ENCODE data around the gene EPS8L3.
"Not testable (repeated sequence)": the region's sequence is repeated elsewhere in the genome, so short reads cannot be mapped to it uniquely, and the experiment has no call there.

EPS8L3 gene

GRCh38 chr1:109713636-109714035, 50.1 kb downstream of the EPS8L3 start:
- no peaks in the 10 kb centered on the region for H3K4me1 ChIP-seq (ENCODE audit: control insufficient read depth in 2 of 2, insufficient read depth in 2 of 2, low read length in 2 of 2)
- H3K27ac ChIP-seq (ENCODE audit: low read depth in 2 of 2, low read length in 2 of 2), result no peak overlapping the region
- H3K9ac ChIP-seq (ENCODE audit: low read depth in 1 of 2, low read length in 2 of 2), result no peak overlapping the region
- H3K9me3 ChIP-seq (ENCODE audit: control insufficient read depth in 2 of 2, low read length in 2 of 2), result no peaks in the 10 kb centered on the region
- no peak overlapping the region for H3K4me3 ChIP-seq (ENCODE audit: low read length in 2 of 2)
- no peaks in the 10 kb centered on the region for H3K27me3 ChIP-seq (ENCODE audit: control insufficient read depth in 2 of 2, insufficient read depth in 2 of 2, low read length in 2 of 2)
- no peaks in the 10 kb centered on the region for H3K36me3 ChIP-seq (ENCODE audit: control insufficient read depth in 2 of 2, insufficient read depth in 2 of 2, low read length in 2 of 2)

GRCh38 chr1:109712321-109712864, 51.3 kb downstream of the EPS8L3 start:
- Histone ChIP-seq H3K9ac (ENCODE audit: low read depth in 1 of 2, low read length in 2 of 2) (no peak overlapping the region), H3K27ac (ENCODE audit: low read depth in 2 of 2, low read length in 2 of 2) (no peak overlapping the region), H3K4me1 (ENCODE audit: control insufficient read depth in 2 of 2, insufficient read depth in 2 of 2, low read length in 2 of 2) (no peaks in the 10 kb centered on the region), H3K4me3 (ENCODE audit: low read length in 2 of 2) (peak overlapping the region in 1 of 2 donors; percentile 20), H3K36me3 (ENCODE audit: control insufficient read depth in 2 of 2, insufficient read depth in 2 of 2, low read length in 2 of 2) (no peaks in the 10 kb centered on the region), H3K9me3 (ENCODE audit: control insufficient read depth in 2 of 2, low read length in 2 of 2) (no peaks in the 10 kb centered on the region), H3K27me3 (ENCODE audit: control insufficient read depth in 2 of 2, insufficient read depth in 2 of 2, low read length in 2 of 2) (no peaks in the 10 kb centered on the region)

DNA sequence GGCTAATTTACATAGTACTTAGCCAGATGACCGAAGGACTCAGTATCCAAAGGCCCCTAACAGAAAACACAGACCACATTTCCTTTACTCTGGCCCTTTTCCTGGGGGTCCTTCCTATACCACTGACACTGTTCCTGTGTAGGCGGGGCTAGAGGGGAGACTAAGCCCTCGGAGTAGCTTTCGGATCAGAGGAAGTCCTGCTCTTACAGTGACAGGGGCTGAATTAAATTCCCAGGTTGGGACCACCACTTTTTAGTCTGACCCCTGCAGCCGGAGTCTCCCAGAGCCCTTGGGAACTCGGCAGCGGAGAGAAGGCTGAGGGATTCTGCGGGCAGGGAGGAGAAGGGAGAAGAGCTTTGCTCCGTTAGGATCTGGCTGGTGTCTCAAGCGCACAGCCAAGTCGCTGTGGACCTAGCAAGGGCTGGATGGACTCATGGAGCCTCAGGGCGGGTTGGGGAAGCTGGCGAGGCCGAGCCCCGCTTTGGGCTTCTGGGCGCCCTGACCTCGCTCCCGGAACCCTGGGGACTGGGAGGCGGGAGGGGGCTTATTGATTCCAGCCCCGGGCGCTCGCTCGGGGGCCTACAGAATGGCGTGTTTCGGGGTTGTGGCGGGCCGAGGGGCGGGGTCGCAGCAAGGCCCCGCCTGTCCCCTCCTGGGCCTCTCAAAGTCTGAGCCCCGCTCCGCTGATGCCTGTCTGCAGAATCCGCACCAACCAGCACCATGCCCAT, 52.0 kb downstream of the EPS8L3 start, which contains the start of gene GSTM5:
GSTM5 (plus strand) TSS at position 659 of the 728 bp plus-strand sequence; CDS start at position 721, 62 bp downstream.
- H3K36me3 ChIP-seq (ENCODE audit: control insufficient read depth in 2 of 2, insufficient read depth in 2 of 2, low read length in 2 of 2); H3K27me3 ChIP-seq (ENCODE audit: control insufficient read depth in 2 of 2, insufficient read depth in 2 of 2, low read length in 2 of 2); H3K27ac ChIP-seq (ENCODE audit: low read depth in 2 of 2, low read length in 2 of 2); H3K9me3 ChIP-seq (ENCODE audit: control insufficient read depth in 2 of 2, low read length in 2 of 2); H3K4me1 ChIP-seq (ENCODE audit: control insufficient read depth in 2 of 2, insufficient read depth in 2 of 2, low read length in 2 of 2): not testable (repeated sequence)
- Histone ChIP-seq H3K4me3 (ENCODE audit: low read length in 2 of 2) (peak within 1 kb of the TSS in 1 of 2 donors; percentile 20), H3K9ac (ENCODE audit: low read depth in 1 of 2, low read length in 2 of 2) (peak within 1 kb of the TSS in 1 of 2 donors; percentile 51)

- H3K9ac ChIP-seq (ENCODE audit: low read depth in 1 of 2, low read length in 2 of 2); H3K9me3 ChIP-seq (ENCODE audit: control insufficient read depth in 2 of 2, low read length in 2 of 2); H3K27me3 ChIP-seq (ENCODE audit: control insufficient read depth in 2 of 2, insufficient read depth in 2 of 2, low read length in 2 of 2); H3K27ac ChIP-seq (ENCODE audit: low read depth in 2 of 2, low read length in 2 of 2); H3K36me3 ChIP-seq (ENCODE audit: control insufficient read depth in 2 of 2, insufficient read depth in 2 of 2, low read length in 2 of 2); H3K4me1 ChIP-seq (ENCODE audit: control insufficient read depth in 2 of 2, insufficient read depth in 2 of 2, low read length in 2 of 2); H3K4me3 ChIP-seq (ENCODE audit: low read length in 2 of 2): not testable (repeated sequence)
Measured at GRCh38 chr1:109709822-109710221, 53.9 kb downstream of the EPS8L3 start.

DNA sequence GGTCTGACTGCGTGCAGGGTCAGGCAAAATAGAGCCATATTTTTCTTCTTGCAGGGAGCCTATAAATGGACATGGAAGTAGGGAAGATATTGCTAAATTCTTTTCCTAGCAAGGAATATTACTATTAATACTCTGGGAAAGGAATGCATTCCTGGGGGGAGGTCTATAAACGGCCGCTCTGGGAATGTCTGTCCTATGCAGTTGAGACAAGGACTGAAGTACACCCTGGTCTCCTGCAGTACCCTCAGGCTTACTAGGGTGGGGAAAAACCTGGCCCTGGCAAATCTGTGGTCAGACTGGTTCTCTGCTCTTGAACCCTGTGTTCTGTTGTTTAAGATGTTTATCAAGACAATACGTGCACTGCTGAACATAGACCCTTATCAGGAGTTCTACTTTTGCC, 54.8 kb downstream of the EPS8L3 start:
- not testable (repeated sequence) for H3K9ac ChIP-seq (ENCODE audit: low read depth in 1 of 2, low read length in 2 of 2); H3K27ac ChIP-seq (ENCODE audit: low read depth in 2 of 2, low read length in 2 of 2); H3K9me3 ChIP-seq (ENCODE audit: control insufficient read depth in 2 of 2, low read length in 2 of 2); H3K36me3 ChIP-seq (ENCODE audit: control insufficient read depth in 2 of 2, insufficient read depth in 2 of 2, low read length in 2 of 2); H3K4me3 ChIP-seq (ENCODE audit: low read length in 2 of 2); H3K27me3 ChIP-seq (ENCODE audit: control insufficient read depth in 2 of 2, insufficient read depth in 2 of 2, low read length in 2 of 2); H3K4me1 ChIP-seq (ENCODE audit: control insufficient read depth in 2 of 2, insufficient read depth in 2 of 2, low read length in 2 of 2)

- Histone ChIP-seq H3K36me3 (ENCODE audit: control insufficient read depth in 2 of 2, insufficient read depth in 2 of 2, low read length in 2 of 2) (no peaks in the 10 kb centered on the region), H3K4me3 (ENCODE audit: low read length in 2 of 2) (no peak overlapping the region), H3K9ac (ENCODE audit: low read depth in 1 of 2, low read length in 2 of 2) (no peak overlapping the region), H3K27ac (ENCODE audit: low read depth in 2 of 2, low read length in 2 of 2) (no peak overlapping the region), H3K9me3 (ENCODE audit: control insufficient read depth in 2 of 2, low read length in 2 of 2) (no peaks in the 10 kb centered on the region), H3K27me3 (ENCODE audit: control insufficient read depth in 2 of 2, insufficient read depth in 2 of 2, low read length in 2 of 2) (no peaks in the 10 kb centered on the region), H3K4me1 (ENCODE audit: control insufficient read depth in 2 of 2, insufficient read depth in 2 of 2, low read length in 2 of 2) (no peaks in the 10 kb centered on the region)
Measured at GRCh38 chr1:109705411-109705810, 58.3 kb downstream of the EPS8L3 start.

- Histone ChIP-seq H3K27ac (ENCODE audit: low read depth in 2 of 2, low read length in 2 of 2) (no peak overlapping the region), H3K27me3 (ENCODE audit: control insufficient read depth in 2 of 2, insufficient read depth in 2 of 2, low read length in 2 of 2) (no peaks in the 10 kb centered on the region), H3K36me3 (ENCODE audit: control insufficient read depth in 2 of 2, insufficient read depth in 2 of 2, low read length in 2 of 2) (no peaks in the 10 kb centered on the region), H3K4me1 (ENCODE audit: control insufficient read depth in 2 of 2, insufficient read depth in 2 of 2, low read length in 2 of 2) (no peaks in the 10 kb centered on the region), H3K9ac (ENCODE audit: low read depth in 1 of 2, low read length in 2 of 2) (no peak overlapping the region), H3K4me3 (ENCODE audit: low read length in 2 of 2) (no peak overlapping the region), H3K9me3 (ENCODE audit: control insufficient read depth in 2 of 2, low read length in 2 of 2) (no peaks in the 10 kb centered on the region)
Measured at GRCh38 chr1:109704173-109704572, 59.5 kb downstream of the EPS8L3 start.

DNA sequence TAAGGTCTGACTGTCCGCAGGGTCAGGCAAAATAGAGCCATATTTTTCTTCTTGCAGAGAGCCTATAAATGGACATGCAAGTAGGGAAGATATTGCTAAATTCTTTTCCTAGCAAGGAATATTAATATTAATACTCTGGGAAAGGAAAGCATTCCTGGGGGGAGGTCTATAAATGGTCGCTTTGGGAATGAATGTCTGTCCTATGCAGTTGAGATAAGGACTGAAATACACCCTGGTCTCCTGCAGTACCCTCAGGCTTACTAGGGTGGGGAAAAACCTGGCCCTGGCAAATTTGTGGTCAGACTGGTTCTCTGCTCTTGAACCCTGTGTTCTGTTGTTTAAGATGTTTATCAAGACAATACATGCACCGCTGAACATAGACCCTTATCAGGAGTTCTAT, 60.8 kb downstream of the EPS8L3 start:
- H3K27me3 ChIP-seq (ENCODE audit: control insufficient read depth in 2 of 2, insufficient read depth in 2 of 2, low read length in 2 of 2); H3K4me3 ChIP-seq (ENCODE audit: low read length in 2 of 2); H3K36me3 ChIP-seq (ENCODE audit: control insufficient read depth in 2 of 2, insufficient read depth in 2 of 2, low read length in 2 of 2); H3K9me3 ChIP-seq (ENCODE audit: control insufficient read depth in 2 of 2, low read length in 2 of 2); H3K4me1 ChIP-seq (ENCODE audit: control insufficient read depth in 2 of 2, insufficient read depth in 2 of 2, low read length in 2 of 2); H3K9ac ChIP-seq (ENCODE audit: low read depth in 1 of 2, low read length in 2 of 2); H3K27ac ChIP-seq (ENCODE audit: low read depth in 2 of 2, low read length in 2 of 2): not testable (repeated sequence)

Data from mucosa of rectum (tissue), 2 donors.